Heart left ventricle (tissue), 13 donors: ENCODE results near the gene PRKN.

Source experiments
- POLR2A ChIP-seq, 2 donors: fragments of 450-650 bp; IDR thresholded peaks; one replicate each; pipeline ENCODE4 v1.6.1; 2017; ENCODE audit warnings: antibody characterized with exemption in 2 of 2, mild to moderate bottlenecking in 2 of 2, moderate library complexity in 2 of 2
- TF ChIP-seq, protein P1 (sequence below), 12 donors: fragments of 200-600 bp; sonication (generic) in 4 of 12; IDR thresholded peaks; one replicate each; pipeline versions ENCODE4 v1.5.0 to v1.8.0; 2018 to 2022; ENCODE audit warnings: antibody characterized with exemption in 12 of 12, mild to moderate bottlenecking in 5 of 12
- donor health status: ischemic (EF 13 %, LVEDD 7.1; RV severe dilation, severe dysfunction).
- donor health status: DM: no; HTN: yes; CAD: no.
- donor health status: DM: no; HTN: no; CAD: no.
- donor health status: ischemic (EF 25% LVEDD 6.9; RV normal size, moderate dysfunction).
- donor health status: ischemic (EF 25% LVEDD 5.7; RV mildly dilated, moderate dysfunction).
- donor health status: ischemic (EF 35%, LVEDD 5.7; RV mildly dilated, moderate dysfunction).
- donor health status: nonischemic (EF 11% LVEDD 7.7; RV severe dilation, severe dysfunction).
- donor health status: DM: yes; HTN: yes; CAD: no.
- donor health status: PGD.
- donor health status: ischemic (EF 29% LVEDD 5.4; RV normal size, mild dysfunction).
- donor health status: nonischemic (EF 23%, LVEDD 6.1; RV moderate dilation, normal function).

DNA sequence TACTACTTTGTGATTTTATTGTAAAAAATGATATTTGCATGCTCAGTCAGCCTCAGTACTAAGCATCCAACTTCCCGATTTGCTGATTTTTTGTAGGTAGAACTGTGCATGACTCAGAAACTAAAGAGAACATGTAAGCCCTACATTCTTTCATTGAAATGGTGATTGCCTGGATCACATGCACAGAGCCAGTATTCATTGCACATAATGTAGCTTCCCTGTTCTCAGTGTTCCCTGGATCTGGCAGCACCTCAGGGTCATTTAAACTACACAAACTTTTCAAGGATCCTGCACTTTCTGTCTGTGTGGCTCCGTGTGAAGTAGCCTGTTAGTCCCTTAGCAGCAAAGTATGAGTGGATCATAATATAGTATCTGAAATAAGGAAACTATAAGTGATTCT, 1030.8 kb downstream of the PRKN start:
- no peak for TF ChIP-seq POLR2A (IDR thresholded peaks at IDR 0.05)
- TF ChIP-seq, protein P1, sequence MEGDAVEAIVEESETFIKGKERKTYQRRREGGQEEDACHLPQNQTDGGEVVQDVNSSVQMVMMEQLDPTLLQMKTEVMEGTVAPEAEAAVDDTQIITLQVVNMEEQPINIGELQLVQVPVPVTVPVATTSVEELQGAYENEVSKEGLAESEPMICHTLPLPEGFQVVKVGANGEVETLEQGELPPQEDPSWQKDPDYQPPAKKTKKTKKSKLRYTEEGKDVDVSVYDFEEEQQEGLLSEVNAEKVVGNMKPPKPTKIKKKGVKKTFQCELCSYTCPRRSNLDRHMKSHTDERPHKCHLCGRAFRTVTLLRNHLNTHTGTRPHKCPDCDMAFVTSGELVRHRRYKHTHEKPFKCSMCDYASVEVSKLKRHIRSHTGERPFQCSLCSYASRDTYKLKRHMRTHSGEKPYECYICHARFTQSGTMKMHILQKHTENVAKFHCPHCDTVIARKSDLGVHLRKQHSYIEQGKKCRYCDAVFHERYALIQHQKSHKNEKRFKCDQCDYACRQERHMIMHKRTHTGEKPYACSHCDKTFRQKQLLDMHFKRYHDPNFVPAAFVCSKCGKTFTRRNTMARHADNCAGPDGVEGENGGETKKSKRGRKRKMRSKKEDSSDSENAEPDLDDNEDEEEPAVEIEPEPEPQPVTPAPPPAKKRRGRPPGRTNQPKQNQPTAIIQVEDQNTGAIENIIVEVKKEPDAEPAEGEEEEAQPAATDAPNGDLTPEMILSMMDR (IDR thresholded peaks at IDR 0.05): no peak
